Measurements from ENCODE around the gene TP73.
A peak's percentile ranks its signal among the peaks of the same experiment; 100 is the strongest.

TP73 gene

DNA sequence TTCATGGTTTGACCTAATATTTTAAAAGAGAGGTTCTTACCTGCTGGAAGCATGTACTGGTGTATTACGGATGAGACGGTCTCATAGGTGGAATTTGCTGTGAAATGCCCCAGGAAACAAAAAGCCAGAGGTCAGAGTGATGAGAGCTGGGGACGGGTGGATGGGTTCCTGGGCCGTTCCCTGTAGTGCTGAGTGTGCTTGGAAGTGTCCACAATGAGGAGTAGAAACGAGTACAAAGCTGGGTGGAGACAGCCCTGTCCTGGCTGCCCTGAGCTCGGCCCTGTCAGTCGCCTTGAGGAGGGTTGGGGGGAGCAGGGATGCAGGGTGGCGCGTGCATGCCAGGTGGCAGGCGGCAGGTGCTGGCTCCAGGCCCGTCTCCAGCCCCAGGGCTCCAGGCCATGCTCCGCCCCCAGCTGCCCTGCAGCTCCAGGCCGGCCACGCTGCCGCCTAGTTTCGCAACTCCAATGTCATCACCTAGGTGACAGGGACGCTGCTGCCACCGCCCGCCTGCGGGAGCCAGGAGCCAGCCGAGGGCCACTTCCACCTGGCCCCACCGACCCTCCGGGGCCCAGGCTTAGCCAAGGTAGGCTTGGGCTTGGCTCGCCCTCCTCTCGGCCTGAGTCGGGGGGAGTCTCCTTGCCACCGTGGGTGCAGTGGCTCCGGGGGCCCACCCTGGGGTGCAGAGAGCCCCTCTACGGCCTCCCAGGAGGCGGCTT is 16.4 kb downstream of the TP73 start:
- H3K4me3 ChIP-seq (ENCODE audit: low read depth, low read length): no peak overlapping the region
- TF ChIP-seq, protein P1, sequence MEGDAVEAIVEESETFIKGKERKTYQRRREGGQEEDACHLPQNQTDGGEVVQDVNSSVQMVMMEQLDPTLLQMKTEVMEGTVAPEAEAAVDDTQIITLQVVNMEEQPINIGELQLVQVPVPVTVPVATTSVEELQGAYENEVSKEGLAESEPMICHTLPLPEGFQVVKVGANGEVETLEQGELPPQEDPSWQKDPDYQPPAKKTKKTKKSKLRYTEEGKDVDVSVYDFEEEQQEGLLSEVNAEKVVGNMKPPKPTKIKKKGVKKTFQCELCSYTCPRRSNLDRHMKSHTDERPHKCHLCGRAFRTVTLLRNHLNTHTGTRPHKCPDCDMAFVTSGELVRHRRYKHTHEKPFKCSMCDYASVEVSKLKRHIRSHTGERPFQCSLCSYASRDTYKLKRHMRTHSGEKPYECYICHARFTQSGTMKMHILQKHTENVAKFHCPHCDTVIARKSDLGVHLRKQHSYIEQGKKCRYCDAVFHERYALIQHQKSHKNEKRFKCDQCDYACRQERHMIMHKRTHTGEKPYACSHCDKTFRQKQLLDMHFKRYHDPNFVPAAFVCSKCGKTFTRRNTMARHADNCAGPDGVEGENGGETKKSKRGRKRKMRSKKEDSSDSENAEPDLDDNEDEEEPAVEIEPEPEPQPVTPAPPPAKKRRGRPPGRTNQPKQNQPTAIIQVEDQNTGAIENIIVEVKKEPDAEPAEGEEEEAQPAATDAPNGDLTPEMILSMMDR (conservative IDR thresholded peaks at IDR 0.05; ENCODE audit: low read depth, low read length): no peak
- DNase-seq (ENCODE audit: low read depth): peak; percentile 16

GRCh38 chr1:3669421-3669821 is 17.1 kb downstream of the TP73 start:
- TF ChIP-seq, protein P1 (conservative IDR thresholded peaks at IDR 0.05; ENCODE audit: low read depth, low read length): no peak
- DNase-seq (ENCODE audit: low read depth): no peak
- no peak overlapping the region for H3K4me3 ChIP-seq (ENCODE audit: low read depth, low read length)

GRCh38 chr1:3669971-3670431 is 17.7 kb downstream of the TP73 start:
- no peak overlapping the region for H3K4me3 ChIP-seq (ENCODE audit: low read depth, low read length)
- TF ChIP-seq, protein P1 (conservative IDR thresholded peaks at IDR 0.05; ENCODE audit: low read depth, low read length): no peak
- DNase-seq (ENCODE audit: low read depth): no peak

DNA sequence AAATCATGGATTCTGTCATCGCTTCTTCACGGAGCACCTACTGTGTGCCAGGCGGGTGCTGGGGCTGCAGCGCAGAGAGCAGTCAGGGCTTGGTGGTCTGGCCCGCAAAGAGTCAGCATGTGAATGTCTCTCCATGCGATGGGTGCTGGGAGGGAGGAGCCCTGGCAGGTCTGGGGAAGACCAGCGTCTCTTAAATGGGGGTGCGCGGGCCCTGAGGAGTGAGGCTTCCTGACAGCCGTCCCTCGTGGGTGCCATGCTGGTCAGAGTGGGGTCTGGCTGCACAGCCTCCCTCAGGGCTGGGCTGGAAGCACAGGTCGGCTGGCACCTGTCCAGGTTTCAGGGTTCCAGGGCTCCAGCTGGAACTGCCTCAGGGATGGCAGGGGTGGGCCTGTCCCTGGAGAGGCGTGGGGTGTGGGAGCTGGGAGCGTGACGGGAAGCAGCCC is 18.5 kb downstream of the TP73 start:
- TF ChIP-seq, protein P1 (conservative IDR thresholded peaks at IDR 0.05; ENCODE audit: low read depth, low read length): no peak
- no peak for DNase-seq (ENCODE audit: low read depth)
- no peak overlapping the region for H3K4me3 ChIP-seq (ENCODE audit: low read depth, low read length)

DNA sequence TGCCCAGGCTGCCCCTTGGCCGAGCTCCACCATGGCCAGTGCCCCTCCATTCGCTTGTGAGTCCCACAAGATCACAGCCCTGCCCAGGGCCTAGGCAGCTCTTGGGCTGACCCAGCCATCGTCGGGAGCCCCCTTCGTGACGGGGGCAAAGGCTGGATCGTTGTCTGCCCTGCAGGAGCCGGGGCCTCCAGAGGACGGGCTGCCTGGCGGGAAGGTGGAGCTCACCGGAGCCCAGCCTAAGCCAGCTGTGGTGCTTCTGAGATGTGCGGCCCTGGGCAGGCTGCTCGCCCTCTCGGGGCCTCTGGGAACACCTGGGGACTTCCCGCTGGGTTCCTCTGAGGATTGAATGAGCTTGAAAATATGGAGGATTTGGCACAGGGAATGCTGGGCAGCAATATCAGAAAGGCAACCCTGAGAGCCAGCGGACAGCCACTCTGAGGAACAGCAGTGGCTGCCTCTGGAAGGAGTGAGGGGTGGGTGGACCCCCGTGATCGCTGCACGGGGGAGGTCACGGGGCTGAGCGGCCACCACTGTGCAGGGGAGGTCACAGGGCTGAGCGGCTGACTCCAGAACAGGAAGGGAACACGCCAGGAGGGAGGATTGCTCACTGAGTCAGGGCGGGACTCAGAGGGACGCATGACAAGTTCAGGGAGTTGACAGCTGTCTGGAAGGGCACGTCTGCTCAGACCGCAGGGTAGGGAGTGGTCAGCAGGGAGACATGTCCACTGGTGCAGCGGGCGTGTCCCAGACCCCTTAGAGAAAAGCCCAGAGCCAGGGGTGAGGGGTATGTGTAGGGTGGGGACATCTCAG is 19.3 kb downstream of the TP73 start:
- TF ChIP-seq, protein P1 (conservative IDR thresholded peaks at IDR 0.05; ENCODE audit: low read depth, low read length): no peak
- no peak overlapping the region for H3K4me3 ChIP-seq (ENCODE audit: low read depth, low read length)
- peak; percentile 23 for DNase-seq (ENCODE audit: low read depth)

DNA sequence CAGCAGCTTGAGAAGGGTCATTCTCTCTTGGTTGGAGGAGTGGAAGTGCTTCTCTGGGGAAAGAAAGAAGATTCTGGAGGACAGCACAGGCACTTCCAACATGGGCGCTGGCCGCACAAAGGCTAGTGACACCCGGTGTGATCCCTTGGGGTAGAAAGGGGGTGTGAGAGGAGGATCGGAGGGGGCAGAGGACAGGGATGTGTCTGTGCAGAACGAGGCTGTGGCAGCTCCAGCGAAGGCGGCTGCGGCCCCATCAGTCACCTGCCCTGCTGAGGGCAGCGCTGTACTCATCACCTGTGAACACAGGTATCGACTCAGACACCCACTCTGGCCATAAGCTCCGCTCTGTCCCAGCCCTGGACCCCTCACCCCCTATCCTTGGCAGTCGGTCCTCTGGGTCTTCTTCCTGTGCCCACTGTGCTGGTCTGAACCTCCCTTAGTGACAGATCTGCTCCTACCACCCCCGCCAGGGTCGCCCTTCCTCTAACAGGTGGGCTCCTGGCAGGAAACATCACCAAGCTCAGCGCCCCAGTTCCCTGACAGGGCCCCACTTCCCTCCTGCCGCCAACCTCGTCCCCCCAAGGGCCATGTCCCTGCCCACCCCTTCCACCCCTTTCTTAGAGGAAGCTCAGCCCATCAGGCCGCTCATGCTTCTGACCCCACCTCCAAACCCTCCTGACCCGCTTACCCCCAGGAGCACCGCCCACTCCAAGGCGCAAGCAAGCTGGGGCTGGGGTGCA is 20.1 kb downstream of the TP73 start:
- no peak for DNase-seq (ENCODE audit: low read depth)
- TF ChIP-seq, protein P1 (conservative IDR thresholded peaks at IDR 0.05; ENCODE audit: low read depth, low read length): no peak

More for the DNA sequence above, 20.1 kb downstream of the TP73 start:
- H3K4me3 ChIP-seq (ENCODE audit: low read depth, low read length): no peak overlapping the region
